Measurements from ENCODE around the gene S100A5.

Gene S100A5

DNA sequence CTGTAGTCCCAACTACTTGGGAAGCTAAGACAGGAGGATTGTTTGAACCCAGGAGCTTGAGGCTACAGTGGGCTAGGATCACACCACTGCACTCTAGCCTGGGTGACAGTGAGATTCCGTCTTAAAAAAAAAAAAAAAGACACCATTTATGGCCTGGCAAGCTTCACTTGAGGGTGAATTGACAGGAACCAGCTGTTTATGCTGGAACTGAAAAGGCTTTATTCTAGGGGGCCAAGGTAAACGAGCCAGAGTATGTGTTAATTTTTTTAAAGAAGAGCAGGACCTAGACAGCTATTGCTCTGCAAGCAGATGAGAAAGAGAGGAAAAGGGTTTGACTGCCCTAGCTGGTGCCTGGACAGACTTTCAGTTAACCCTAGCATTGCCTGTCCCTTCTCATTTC, 42.0 kb downstream of the S100A5 start:
- TF ChIP-seq GFI1B (tag by site-specific recombination; IDR thresholded peaks at IDR 0.05) (no peak), ZNF391 (tag by site-specific recombination; IDR thresholded peaks at IDR 0.05; ENCODE audit: borderline replicate concordance, low read depth) (no peak), ZNF645 (tag by site-specific recombination; IDR thresholded peaks at IDR 0.05) (no peak), ZFP69B (tag by site-specific recombination; IDR thresholded peaks at IDR 0.05) (no peak), KLF10 (tag by site-specific recombination; IDR thresholded peaks at IDR 0.05) (no peak), ZNF791 (tag by site-specific recombination; IDR thresholded peaks at IDR 0.05) (no peak), ZNF416 (tag by site-specific recombination; IDR thresholded peaks at IDR 0.05) (no peak), ZNF16 (tag by site-specific recombination; IDR thresholded peaks at IDR 0.05; ENCODE audit: low read depth) (no peak), RBAK (tag by site-specific recombination; IDR thresholded peaks at IDR 0.05) (no peak), IKZF3 (tag by site-specific recombination; IDR thresholded peaks at IDR 0.05) (no peak)
- no peaks in the 10 kb centered on the region for H3K9me3 ChIP-seq (ENCODE audit: control insufficient read depth, insufficient read depth, low read depth, low read length)
- ChIA-PET CTCF (interaction anchor here (0.6 to 8.5 kb wide), 5 partner anchors 12 to 245 kb away, joined by 3 to 259 read pairs (median 6); partner anchors contain the start of genes PGLYRP4 and S100A9), POLR2A (interaction anchor here (1.0 kb wide), 1 partner anchor 492 kb away, joined by 3 read pairs; the partner anchor contains the start of gene RPS27)
- no peak overlapping the region for H3K4me3 ChIP-seq (ENCODE audit: low read depth, low read length)
- no peaks in the 10 kb centered on the region for H3K4me1 ChIP-seq (ENCODE audit: control insufficient read depth, insufficient read depth, low read length)
- no peaks in the 10 kb centered on the region for H3K36me3 ChIP-seq (ENCODE audit: control insufficient read depth in 2 of 2, insufficient read depth in 1 of 2, low read length in 2 of 2)
- no peak overlapping the region for H3K27ac ChIP-seq (ENCODE audit: extremely low read depth, low read depth, low read length)

DNA sequence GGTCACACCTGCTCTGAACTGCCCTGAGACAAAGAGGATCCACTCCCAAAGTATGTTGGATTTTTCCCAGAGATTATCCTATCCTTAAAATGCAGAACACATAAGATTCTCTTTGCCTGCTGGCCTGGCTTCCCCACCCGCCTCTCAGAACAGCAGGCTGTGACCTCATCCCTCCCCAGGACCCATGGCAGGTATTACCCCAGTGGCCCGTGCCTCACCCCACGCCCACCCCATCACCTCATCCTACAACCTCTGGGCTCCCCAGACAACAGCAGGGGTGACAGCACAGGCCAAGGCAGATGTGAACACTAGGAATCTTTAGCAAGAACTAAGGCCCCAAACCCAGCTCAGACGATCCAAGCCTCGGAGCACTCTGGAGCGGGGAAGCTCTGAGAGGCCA, 45.2 kb downstream of the S100A5 start:
- Histone ChIP-seq H3K4me1 (ENCODE audit: control insufficient read depth, insufficient read depth, low read length) (no peaks in the 10 kb centered on the region; the same call in 1 of the 2 replicates), H3K4me3 (ENCODE audit: low read depth, low read length) (no peak overlapping the region), H3K27ac (ENCODE audit: extremely low read depth, low read depth, low read length) (no peak overlapping the region), H3K36me3 (ENCODE audit: control insufficient read depth in 2 of 2, insufficient read depth in 1 of 2, low read length in 2 of 2) (no peaks in the 10 kb centered on the region), H3K9me3 (ENCODE audit: control insufficient read depth, insufficient read depth, low read depth, low read length) (no peaks in the 10 kb centered on the region)
- CTCF ChIA-PET: interaction anchor here (0.5 to 8.5 kb wide), 32 partner anchors 8 to 748 kb away, joined by 3 to 259 read pairs (median 4); partner anchors contain the start of genes CHTOP, PGLYRP3, PGLYRP4 and RAB13
- POLR2A ChIA-PET: no interaction called here
- TF ChIP-seq ZNF645 (tag by site-specific recombination; IDR thresholded peaks at IDR 0.05) (no peak), ZIC2 (tag by site-specific recombination; IDR thresholded peaks at IDR 0.05) (peak; percentile 58)
- TF ChIP-seq, protein P1, sequence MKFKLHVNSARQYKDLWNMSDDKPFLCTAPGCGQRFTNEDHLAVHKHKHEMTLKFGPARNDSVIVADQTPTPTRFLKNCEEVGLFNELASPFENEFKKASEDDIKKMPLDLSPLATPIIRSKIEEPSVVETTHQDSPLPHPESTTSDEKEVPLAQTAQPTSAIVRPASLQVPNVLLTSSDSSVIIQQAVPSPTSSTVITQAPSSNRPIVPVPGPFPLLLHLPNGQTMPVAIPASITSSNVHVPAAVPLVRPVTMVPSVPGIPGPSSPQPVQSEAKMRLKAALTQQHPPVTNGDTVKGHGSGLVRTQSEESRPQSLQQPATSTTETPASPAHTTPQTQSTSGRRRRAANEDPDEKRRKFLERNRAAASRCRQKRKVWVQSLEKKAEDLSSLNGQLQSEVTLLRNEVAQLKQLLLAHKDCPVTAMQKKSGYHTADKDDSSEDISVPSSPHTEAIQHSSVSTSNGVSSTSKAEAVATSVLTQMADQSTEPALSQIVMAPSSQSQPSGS (tag by site-specific recombination; IDR thresholded peaks at IDR 0.05; ENCODE audit: low read depth): no peak
- TF ChIP-seq, protein P2, sequence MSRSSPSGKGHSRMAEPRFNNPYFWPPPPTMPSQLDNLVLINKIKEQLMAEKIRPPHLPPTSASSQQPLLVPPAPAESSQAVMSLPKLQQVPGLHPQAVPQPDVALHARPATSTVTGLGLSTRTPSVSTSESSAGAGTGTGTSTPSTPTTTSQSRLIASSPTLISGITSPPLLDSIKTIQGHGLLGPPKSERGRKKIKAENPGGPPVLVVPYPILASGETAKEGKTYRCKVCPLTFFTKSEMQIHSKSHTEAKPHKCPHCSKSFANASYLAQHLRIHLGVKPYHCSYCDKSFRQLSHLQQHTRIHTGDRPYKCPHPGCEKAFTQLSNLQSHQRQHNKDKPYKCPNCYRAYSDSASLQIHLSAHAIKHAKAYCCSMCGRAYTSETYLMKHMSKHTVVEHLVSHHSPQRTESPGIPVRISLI (tag by site-specific recombination; IDR thresholded peaks at IDR 0.05): no peak

DNA sequence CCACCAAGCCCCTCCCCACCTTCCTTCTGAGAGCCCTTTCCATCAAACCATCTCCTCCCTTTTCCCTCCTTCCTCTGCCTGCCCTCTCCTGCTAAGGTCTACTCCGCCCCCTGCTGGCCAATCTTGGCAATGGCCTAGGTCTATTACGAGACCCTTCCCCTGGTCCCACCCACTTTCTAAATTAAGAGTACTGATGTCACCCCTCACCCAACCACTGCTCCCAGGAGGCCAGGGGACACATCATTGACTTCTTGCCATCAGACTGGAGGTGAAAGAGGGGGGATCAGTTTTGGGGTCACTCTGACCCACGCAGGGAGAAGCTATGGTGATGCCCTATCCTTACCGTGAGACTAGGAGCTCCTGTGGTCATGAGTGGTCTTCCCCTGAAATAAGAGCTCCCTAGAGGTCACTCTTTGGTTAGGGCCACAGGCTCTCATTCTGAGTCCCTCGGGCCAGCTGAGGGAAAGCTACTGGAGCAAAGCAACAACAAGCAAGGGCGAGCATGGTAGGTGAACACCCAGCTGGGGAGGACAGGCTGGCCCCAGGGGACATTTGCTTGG, 45.7 kb downstream of the S100A5 start:
- Histone ChIP-seq H3K27ac (ENCODE audit: extremely low read depth, low read depth, low read length) (no peak overlapping the region), H3K4me3 (ENCODE audit: low read depth, low read length) (no peak overlapping the region), H3K4me1 (ENCODE audit: control insufficient read depth, insufficient read depth, low read length) (no peaks in the 10 kb centered on the region; the same call in 1 of the 2 replicates), H3K36me3 (ENCODE audit: control insufficient read depth in 2 of 2, insufficient read depth in 1 of 2, low read length in 2 of 2) (no peaks in the 10 kb centered on the region), H3K9me3 (ENCODE audit: control insufficient read depth, insufficient read depth, low read depth, low read length) (no peaks in the 10 kb centered on the region)
- ChIA-PET POLR2A (no interaction called here), CTCF (interaction anchor here (0.5 to 8.5 kb wide), 44 partner anchors 8 to 504 kb away, joined by 3 to 259 read pairs (median 4); partner anchors contain the start of genes CHTOP, PGLYRP3, PGLYRP4 and RAB13)
- TF ChIP-seq ZNF311 (tag by site-specific recombination; IDR thresholded peaks at IDR 0.05; ENCODE audit: borderline replicate concordance): no peak
- no peak for TF ChIP-seq ZNF843 (tag by site-specific recombination; IDR thresholded peaks at IDR 0.05)
- TF ChIP-seq PRDM1 (tag by site-specific recombination; IDR thresholded peaks at IDR 0.05): 0 out of 2 replicates have a peak, but pooled peaks have one; percentile 36
- no peak for TF ChIP-seq ZNF423 (tag by site-specific recombination; IDR thresholded peaks at IDR 0.05)
- TF ChIP-seq ZFP3 (tag by site-specific recombination; IDR thresholded peaks at IDR 0.05; ENCODE audit: low read depth): no peak
- no peak for TF ChIP-seq ZNF473 (tag by site-specific recombination; IDR thresholded peaks at IDR 0.05)
- TF ChIP-seq ZNF707 (tag by site-specific recombination; IDR thresholded peaks at IDR 0.05): no peak
- no peak for TF ChIP-seq MEIS1 (CRISPR knock-in tag; IDR thresholded peaks at IDR 0.05; ENCODE audit: borderline replicate concordance)
- TF ChIP-seq, protein P3, sequence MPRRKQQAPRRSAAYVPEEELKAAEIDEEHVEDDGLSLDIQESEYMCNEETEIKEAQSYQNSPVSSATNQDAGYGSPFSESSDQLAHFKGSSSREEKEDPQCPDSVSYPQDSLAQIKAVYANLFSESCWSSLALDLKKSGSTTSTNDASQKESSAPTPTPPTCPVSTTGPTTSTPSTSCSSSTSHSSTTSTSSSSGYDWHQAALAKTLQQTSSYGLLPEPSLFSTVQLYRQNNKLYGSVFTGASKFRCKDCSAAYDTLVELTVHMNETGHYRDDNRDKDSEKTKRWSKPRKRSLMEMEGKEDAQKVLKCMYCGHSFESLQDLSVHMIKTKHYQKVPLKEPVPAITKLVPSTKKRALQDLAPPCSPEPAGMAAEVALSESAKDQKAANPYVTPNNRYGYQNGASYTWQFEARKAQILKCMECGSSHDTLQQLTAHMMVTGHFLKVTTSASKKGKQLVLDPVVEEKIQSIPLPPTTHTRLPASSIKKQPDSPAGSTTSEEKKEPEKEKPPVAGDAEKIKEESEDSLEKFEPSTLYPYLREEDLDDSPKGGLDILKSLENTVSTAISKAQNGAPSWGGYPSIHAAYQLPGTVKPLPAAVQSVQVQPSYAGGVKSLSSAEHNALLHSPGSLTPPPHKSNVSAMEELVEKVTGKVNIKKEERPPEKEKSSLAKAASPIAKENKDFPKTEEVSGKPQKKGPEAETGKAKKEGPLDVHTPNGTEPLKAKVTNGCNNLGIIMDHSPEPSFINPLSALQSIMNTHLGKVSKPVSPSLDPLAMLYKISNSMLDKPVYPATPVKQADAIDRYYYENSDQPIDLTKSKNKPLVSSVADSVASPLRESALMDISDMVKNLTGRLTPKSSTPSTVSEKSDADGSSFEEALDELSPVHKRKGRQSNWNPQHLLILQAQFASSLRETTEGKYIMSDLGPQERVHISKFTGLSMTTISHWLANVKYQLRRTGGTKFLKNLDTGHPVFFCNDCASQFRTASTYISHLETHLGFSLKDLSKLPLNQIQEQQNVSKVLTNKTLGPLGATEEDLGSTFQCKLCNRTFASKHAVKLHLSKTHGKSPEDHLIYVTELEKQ (tag by site-specific recombination; IDR thresholded peaks at IDR 0.05; ENCODE audit: borderline replicate concordance): no peak
- no peak for TF ChIP-seq ZNF530 (tag by site-specific recombination; IDR thresholded peaks at IDR 0.05; ENCODE audit: low read depth)
